GM18519 (cell line): Measurements from ENCODE around the gene TRPV3.
"Not testable (repeated sequence)": the region's sequence is repeated elsewhere in the genome, so short reads cannot be mapped to it uniquely, and the experiment has no call there.

Experiments
- ATAC-seq: cut with Tn5 transposase; IDR thresholded peaks from one replicate; pipeline ENCODE4 v1.9.1; 2021; ENCODE audit warnings: mild to moderate bottlenecking, moderate library complexity; ENCODE audit not compliant: unreplicated experiment, low FRiP score

Gene TRPV3

DNA sequence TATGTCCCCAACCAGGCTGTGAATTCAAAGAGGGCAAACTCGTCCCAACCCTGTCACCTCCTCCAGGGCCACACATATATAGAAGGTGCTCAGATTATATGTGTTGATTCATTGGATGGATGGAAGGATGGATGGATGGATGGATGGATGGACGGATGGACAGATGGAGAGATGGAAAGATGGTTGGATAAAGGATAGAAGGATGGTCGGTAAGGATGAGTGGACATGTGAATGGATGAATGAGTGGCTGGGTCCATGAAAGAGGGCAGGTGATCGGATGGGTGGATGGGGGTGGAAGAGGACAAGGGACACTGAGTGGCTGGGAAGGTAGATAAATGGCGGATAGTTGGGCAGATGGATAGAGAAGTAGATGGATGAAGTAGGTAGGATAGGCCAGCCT is 30.1 kb downstream of the TRPV3 start:
- no peak for ATAC-seq

GRCh38 chr17:3526971-3527370 is 30.6 kb downstream of the TRPV3 start:
- no peak for ATAC-seq

GRCh38 chr17:3526491-3526890 is 31.1 kb downstream of the TRPV3 start:
- no peak for ATAC-seq

DNA sequence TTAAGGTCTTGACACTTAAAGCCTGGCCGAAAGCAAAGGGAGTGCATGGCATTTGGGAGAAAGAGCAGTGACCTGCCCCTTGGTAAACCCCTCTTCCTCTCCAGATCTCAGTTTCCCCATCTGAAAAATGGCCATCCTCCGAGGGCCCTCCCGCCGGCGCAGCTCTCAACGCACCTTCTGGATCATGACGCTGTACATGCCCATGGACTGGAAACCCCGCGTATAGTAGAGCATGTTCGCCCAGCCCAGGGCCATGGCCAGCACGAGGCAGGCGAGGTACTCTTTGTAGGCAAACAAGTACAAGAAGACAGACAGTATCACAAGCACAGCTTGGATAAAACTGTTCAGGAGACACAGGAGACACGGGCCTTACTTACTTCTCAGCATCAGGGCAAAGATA is 33.6 kb downstream of the TRPV3 start:
- no peak for ATAC-seq

DNA sequence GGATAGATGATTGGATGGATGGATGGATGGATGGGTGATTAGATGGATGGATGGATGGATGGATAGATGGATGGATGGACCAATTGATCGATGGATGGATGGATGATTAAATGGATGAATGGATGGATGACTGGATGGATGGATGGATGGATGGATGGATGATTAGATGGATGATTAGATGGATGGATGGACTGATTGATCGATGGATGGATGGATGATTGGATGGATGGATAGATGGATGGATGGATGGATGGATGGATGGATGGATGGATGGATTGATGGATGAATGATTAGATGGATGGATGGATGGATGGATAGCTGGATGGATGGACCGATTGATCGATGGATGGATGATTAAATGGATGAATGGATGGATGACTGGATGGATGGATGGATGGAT is 38.1 kb downstream of the TRPV3 start:
- ATAC-seq: not testable (repeated sequence)

GRCh38 chr17:3514873-3515272 is 42.7 kb downstream of the TRPV3 start:
- ATAC-seq: no peak

DNA sequence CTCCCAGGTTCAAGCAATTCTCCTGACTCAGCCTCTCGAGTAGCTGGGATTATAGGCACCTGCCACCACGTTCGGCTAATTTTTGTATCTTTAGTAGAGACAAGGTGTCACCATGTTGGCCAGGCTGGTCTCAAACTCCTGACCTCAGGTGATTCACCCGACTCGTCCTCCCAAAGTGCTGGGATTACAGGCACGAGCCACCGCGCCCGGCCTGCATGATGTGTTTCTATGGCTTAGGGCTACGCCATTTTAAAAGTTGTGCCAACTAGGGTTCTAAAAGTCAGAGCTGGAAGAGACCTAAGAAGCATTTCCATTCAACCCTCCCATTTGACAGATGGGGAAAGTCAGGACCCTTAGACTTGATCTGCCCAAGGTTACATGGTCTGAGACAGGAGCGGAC is 43.4 kb downstream of the TRPV3 start:
- not testable (repeated sequence) for ATAC-seq

GRCh38 chr17:3513305-3514035 is 44.1 kb downstream of the TRPV3 start:
- no peak for ATAC-seq

DNA sequence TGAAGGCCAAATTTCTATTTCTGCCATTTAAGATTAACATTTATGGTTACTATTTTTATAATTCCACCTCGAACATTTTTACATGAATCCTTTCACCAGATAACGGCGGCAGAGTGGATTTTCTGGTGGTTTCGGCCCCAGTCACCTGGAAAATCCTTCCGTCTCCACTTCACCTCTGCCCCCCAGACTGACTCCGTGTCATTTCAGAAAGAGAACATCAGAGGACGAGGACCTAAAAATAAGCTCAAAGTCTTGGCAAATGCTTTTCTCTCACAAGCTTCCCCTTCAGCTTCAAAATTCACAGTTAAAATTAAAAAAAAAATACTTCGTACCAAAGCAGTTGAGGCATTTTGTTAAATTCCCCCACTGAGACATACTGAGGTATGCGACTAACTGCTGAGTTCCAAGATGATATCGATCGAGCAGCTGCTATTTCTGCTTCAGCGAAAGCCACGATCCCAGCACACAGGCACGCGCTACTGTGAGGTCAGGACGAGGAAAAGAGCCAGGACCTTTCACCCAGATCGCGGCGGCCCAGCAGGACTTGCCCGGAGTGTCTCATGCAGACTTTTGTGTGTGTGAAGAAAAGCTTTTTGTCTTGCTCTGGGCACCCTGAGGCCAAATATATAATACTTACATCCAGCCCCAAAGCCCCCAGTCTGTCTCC is 45.0 kb downstream of the TRPV3 start:
- ATAC-seq: no peak

- ATAC-seq: no peak
Observed at GRCh38 chr17:3511852-3512504, 45.6 kb downstream of the TRPV3 start.

DNA sequence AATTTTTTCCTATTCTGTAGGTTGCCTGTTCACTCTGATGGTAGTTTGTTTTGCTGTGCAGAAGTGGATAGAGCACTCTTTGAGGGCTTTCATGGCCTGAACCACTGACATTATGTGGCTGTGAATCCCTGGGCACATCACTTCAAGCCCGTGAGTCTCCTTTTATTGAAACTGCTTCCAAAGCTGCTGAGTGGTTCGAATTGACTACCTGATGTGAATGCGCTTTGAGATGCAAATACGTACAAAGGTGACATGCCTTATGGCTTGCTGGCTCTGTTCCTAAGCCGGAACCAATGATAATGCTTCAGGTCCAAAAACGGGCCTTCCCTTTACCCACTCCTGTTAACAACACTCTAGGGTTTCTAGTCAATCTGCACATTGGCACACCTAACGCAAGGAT is 47.5 kb downstream of the TRPV3 start:
- ATAC-seq: no peak

- ATAC-seq: no peak
Observed at GRCh38 chr17:3507869-3508268, 49.7 kb downstream of the TRPV3 start.

GRCh38 chr17:3507071-3507470 is 50.5 kb downstream of the TRPV3 start:
- no peak for ATAC-seq

- ATAC-seq: no peak
Observed at GRCh38 chr17:3506054-3506453, 51.6 kb downstream of the TRPV3 start.

GRCh38 chr17:3505008-3505407 is 52.6 kb downstream of the TRPV3 start:
- no peak for ATAC-seq

- no peak for ATAC-seq
Observed at GRCh38 chr17:3503285-3503684, 54.3 kb downstream of the TRPV3 start.

- no peak for ATAC-seq
Observed at GRCh38 chr17:3502466-3502865, 55.1 kb downstream of the TRPV3 start.

GRCh38 chr17:3501344-3501743 is 56.3 kb downstream of the TRPV3 start:
- ATAC-seq: no peak

DNA sequence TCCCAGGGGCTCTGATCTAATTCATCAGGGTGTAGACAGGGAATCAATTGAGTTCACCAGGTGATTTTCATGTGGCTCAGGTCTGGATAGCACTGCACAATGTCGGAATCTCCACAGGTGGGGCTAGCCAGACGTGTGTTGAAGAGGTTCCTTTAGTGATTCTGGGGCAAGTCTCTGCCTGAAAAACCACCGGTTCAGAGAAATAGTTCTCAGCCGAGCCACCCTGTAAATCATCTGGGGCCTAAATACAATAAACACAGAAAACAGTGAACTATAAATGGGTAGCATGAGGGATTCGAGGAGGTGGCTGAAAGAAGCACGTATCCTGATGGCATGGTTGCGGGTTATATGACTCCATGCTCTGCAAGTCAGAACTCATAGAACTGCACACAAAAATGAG is 60.5 kb downstream of the TRPV3 start:
- ATAC-seq: no peak

- ATAC-seq: no peak
Observed at GRCh38 chr17:3485481-3486068, 72.0 kb downstream of the TRPV3 start.

DNA sequence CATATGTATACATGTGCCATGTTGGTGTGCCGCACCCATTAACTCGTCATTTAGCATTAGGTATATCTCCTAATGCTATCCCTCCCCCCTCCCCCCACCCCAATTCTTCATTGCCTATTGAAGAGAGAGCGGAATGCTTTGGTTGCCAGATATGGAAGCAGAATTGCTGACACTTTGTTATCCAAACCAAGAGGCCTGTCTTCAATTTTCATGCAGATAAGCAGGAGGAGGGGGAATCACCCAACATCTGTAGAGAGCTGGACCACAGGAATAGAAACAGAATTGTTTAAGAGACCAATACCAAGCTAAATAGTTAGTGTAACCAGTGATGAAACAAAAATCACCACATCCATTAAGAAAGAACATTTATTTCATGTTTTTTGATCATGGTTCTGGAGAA is 74.8 kb downstream of the TRPV3 start:
- ATAC-seq: no peak
